DMS79 (cell line): ENCODE results near the gene AHRR.
"Not testable (repeated sequence)": the region's sequence is repeated elsewhere in the genome, so short reads cannot be mapped to it uniquely, and the experiment has no call there.

Experiments used
- DNase-seq: peaks from one replicate; lab custom pipeline; 2025; lab: John Stamatoyannopoulos, UW

Gene AHRR

DNA sequence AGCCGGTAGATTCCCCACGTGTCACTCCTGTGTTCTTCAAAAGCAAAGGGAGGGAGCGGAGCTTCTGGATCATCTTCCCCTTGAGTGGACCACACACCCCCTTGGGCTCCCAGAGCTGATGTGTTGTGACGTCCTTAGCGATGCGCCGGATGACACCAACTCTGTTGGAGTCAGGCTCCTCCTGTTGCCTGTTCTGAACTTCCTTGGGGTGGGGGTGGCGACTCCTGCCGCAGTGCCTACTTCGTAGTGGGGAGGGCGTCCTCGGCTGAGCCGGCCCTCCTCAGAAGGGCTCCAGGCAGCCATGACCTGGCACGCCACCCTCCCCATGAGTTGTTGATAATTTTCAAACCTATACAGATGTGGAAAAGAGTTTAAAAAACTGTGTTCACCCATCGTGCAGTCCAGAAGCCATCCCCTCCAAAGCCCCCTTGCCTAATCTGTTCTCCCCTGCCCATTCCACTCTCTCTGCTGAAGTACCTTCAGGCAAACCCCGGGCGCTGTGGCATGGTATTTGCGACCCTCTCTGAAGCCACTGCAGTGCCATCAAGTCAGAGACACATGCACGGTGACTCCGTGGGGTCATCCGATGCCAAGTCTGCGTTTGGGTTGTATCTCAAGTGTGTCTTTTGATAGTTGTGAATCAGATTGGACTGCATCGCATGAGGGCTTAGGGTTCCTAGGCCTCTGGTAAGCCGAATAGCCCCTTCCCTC lies 138.2 kb downstream of the AHRR start:
- no peak for DNase-seq

DNA sequence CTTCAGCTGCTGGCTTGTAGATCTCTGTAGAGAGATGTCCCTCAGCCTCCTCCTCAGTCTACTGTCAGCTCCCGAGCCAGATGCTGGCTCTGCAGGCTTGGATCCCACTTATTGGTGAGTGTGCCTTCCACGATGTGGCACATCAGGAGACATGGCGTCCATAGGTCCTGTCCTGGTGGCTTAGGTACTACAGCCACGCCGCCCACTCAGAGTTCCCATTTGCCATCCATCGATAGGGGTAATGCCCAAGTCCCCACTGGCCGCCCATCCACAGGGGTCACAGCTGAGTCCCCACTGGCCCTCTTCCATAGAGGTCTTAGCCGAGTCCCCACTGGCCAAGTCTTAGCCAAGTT lies 138.7 kb downstream of the AHRR start:
- DNase-seq: no peak

- no peak for DNase-seq
Observed at GRCh38 chr5:462051-462481, 140.6 kb downstream of the AHRR start.

DNA sequence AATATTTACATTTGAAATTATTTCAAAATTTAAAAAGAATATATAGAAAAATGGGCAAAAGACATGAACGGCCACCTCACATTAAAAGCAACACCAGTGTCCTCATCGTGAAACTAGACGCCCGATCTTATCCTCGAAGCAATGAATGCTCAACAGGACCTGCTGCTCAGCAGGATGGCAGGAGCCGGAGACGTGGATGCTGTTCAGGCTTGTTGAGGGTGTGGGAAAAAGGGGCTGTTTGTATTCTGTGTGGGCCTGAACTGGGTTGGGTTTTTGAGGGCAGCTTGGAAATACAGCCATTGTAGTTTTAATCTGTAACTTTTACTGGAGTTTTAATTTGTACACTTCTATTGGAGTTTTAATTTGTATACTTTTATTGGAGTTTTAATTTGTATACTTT lies 141.8 kb downstream of the AHRR start:
- no peak for DNase-seq

DNA sequence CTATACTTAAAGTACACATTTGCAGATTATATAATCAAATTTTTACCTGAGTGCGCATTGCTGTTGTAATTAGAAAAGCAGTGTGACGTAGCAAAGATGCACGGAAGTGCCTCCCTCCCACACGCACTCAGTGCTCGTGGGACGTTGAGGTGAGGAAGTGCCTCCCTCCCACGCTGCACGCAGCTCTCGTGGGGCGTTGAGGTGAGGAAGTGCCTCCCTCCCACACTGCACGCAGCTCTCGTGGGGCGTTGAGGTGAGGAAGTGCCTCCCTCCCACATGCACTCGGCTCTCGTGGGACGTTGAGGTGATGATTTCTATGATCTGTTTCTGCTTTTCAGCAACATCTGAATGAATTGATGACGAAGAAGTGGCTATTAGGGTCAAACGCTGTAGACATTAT lies 142.4 kb downstream of the AHRR start:
- DNase-seq: no peak

- DNase-seq: no peak
Observed at GRCh38 chr5:464446-464842, 142.9 kb downstream of the AHRR start.

GRCh38 chr5:464843-465590 lies 143.5 kb downstream of the AHRR start:
- DNase-seq: no peak

GRCh38 chr5:465591-466403 lies 144.3 kb downstream of the AHRR start:
- DNase-seq: no peak

DNA sequence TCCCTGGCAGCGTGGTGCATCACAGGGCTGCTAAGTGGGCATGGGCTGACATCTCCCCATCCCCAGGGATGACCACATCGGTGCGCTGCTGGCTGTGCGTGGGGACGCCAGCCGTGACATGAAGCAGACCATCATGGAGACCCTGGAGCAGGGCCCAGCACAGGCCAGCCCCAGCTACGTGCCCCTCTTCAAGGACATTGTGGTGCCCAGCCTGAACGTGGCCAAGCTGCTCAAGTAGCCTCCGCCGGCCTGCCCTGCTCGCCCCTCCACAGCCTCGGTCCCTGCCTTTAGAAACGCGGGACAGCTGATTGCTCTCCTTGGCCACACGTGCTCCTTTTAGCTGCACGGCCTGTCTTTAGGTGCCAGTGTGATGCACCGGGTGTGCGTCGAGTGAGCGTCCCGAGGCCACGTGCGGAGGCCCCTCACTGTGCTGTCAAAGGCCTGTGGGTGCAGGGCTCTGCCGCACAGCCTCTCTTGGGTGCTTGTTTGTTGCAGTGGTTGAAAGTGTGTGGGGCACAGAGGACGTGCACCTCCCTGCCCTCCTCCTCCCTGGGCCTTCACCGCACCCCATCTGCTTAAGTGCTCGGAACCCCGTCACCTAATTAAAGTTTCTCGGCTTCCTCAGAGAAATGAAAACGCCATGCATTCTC lies 145.3 kb downstream of the AHRR start:
- no peak for DNase-seq

- no peak for DNase-seq
Observed at GRCh38 chr5:468401-468800, 146.9 kb downstream of the AHRR start.

DNA sequence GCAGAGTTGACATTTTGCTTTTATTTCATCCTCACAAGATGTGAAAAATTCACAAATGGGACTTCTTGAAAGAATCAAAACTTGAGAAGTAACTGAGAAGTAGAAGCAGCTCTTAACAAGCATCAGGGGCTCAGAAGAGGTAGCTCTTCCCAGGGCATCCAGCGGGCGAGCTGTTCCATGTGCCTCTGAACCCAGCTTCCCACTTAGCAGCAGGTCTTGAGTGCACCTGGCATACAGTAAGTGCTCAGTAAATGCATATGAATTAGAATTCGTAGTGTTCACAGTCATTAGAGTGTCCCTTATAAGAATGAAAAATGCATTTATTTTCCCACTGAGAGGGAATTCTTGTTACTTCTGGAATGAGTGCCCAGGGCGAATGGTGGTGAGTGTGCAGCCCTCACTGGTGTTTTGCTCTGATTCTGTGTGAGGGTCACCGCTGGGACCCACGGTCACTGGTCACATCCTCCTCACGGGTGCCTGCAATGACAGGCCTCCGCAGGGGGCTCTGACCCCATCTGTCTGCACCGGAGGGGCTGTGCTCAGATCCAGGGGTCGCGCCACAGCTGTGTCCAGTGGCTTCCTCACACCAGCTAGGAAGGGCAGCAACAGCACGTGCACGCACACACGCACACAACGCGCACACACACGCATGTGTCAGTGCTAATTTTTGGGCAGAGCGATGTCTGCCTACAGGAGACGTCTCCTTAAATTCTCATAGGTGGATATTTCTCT lies 148.4 kb downstream of the AHRR start:
- no peak for DNase-seq

DNA sequence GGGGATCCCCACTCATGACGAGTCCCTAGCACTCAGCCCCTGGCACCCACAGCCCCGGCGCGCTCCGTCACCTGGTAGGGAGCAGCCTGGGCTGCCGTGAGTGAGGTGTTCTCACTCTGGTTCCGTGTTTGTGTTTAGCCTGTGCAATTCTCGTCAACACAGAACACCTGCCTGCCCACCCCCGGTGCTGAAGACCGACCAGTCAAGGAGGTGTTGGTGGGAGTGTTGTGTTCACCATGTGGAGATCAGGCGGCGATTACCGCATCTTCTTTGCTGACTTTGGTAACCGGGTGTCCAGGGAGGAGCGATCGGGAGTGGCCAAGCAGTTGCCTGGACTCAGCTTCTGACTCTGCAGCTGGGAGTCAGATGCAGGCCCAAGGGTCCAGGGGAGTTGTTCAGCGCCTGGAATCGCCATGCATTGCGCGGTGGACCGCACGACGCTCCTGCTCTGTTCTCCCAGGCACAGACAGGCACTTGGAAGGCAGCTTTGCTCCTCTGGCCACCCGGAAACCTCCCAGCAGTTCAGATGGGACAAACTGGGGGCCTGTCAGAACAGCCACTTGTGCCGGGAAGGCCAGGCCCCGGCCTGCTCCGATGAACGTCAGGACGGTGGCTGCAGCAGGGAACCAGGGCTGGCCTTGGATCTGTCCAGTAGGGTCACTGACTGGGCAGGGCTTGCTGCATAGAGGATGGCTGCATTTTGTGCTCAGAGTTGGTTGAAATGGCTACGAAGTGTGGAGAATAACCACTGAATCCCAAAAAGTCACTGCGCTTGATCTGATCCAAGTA lies 149.6 kb downstream of the AHRR start:
- DNase-seq: no peak

DNA sequence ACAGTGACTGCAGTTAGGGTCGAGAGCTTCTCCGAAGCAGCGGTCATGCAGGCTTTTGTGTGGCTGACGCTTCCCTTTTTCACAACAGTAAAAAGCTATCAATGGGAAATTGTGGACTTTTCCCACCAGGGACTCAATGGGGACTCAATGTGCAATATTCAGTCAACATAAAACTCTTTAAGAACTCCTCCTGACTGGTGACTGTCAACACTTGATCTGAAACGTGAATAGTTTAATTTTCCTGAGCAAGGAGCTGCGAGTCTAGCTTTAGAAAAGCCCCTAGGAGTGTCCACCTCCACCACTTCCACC lies 150.2 kb downstream of the AHRR start:
- no peak for DNase-seq

- DNase-seq: no peak
Observed at GRCh38 chr5:472076-472655, 150.7 kb downstream of the AHRR start.

GRCh38 chr5:472656-473550 lies 151.4 kb downstream of the AHRR start:
- DNase-seq: peak; percentile 75

- peak; percentile 46 for DNase-seq
Observed at GRCh38 chr5:473551-474192, 152.2 kb downstream of the AHRR start.

DNA sequence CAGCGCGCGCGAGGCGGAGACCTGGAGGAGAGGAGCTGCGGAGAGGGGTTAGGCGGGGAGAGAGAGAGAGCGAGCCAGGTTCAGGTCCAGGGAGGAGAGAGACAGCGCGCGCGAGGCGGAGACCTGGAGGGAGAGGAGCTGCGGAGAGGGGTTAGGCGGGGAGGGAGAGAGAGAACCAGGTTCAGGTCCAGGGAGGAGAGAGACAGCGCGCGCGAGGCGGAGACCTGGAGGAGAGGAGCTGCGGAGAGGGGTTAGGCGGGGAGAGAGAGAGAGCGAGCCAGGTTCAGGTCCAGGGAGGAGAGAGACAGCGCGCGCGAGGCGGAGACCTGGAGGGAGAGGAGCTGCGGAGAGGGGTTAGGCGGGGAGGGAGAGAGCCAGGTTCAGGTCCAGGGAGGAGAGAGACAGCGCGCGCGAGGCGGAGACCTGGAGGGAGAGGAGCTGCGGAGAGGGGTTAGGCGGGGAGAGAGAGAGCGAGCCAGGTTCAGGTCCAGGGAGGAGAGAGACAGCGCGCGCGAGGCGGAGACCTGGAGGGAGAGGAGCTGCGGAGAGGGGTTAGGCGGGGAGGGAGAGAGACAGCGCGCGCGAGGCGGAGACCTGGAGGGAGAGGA lies 152.8 kb downstream of the AHRR start:
- not testable (repeated sequence) for DNase-seq

- DNase-seq: no peak
Observed at GRCh38 chr5:474840-475661, 153.5 kb downstream of the AHRR start.
